ENCODE data around the gene ZNF837.

DNA sequence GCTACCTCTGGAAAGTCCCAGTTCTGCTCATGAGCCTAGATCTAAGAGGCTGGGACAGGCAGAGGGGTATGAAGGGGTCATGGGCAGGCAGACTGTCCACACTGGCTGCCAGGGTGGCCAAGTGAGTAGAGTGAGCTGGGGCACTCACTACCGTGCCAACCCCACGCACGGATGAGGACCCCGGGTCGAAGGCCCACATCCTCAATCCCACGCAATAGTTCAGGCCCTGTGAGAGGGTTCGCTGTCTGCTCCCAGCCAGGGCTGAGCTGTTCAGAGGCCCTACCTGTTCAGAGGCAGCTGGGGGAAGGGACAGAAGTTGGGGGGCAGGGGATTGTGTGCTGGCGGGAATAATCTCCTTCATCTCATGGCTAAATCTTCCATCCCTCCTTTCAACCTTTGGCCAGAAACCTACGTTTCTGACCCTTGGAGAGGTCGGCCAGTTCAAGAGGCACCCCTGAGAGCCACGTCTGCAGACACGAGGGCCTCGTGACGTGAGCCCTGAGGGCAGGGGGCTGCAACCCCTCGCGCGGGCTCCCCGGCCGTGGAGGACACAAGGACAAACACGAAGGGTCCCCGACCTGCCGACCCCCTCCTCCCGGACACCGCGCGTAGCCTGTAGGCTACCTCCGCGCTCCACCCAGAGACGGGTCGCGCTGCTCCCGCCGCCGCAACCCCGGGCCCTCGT lies 5.2 kb upstream of the ZNF837 start:
- no peak for TF ChIP-seq RFX5 (IDR thresholded peaks at IDR 0.05; ENCODE audit: low read depth, low read length)
- TF ChIP-seq, protein P1, sequence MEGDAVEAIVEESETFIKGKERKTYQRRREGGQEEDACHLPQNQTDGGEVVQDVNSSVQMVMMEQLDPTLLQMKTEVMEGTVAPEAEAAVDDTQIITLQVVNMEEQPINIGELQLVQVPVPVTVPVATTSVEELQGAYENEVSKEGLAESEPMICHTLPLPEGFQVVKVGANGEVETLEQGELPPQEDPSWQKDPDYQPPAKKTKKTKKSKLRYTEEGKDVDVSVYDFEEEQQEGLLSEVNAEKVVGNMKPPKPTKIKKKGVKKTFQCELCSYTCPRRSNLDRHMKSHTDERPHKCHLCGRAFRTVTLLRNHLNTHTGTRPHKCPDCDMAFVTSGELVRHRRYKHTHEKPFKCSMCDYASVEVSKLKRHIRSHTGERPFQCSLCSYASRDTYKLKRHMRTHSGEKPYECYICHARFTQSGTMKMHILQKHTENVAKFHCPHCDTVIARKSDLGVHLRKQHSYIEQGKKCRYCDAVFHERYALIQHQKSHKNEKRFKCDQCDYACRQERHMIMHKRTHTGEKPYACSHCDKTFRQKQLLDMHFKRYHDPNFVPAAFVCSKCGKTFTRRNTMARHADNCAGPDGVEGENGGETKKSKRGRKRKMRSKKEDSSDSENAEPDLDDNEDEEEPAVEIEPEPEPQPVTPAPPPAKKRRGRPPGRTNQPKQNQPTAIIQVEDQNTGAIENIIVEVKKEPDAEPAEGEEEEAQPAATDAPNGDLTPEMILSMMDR (conservative IDR thresholded peaks at IDR 0.05; ENCODE audit: low read depth, low read length) = no peak
- no peak for TF ChIP-seq RAD21 (IDR thresholded peaks at IDR 0.05; ENCODE audit: low read length)
- no peak for TF ChIP-seq POLR2A (IDR thresholded peaks at IDR 0.05; ENCODE audit: low read depth, low read length)
- 0 out of 2 replicates have a peak, but pooled peaks have one; percentile 1 for TF ChIP-seq MAZ (IDR thresholded peaks at IDR 0.05; ENCODE audit: borderline replicate concordance, low read depth, low read length)
- no peak for TF ChIP-seq BHLHE40 (IDR thresholded peaks at IDR 0.05; ENCODE audit: low read depth, low read length)
- TF ChIP-seq SMC3 (IDR thresholded peaks at IDR 0.05; ENCODE audit: low read depth, low read length) = no peak
- no peak for TF ChIP-seq CEBPB (IDR thresholded peaks at IDR 0.05; ENCODE audit: low read depth, low read length)
- TF ChIP-seq, protein P2, sequence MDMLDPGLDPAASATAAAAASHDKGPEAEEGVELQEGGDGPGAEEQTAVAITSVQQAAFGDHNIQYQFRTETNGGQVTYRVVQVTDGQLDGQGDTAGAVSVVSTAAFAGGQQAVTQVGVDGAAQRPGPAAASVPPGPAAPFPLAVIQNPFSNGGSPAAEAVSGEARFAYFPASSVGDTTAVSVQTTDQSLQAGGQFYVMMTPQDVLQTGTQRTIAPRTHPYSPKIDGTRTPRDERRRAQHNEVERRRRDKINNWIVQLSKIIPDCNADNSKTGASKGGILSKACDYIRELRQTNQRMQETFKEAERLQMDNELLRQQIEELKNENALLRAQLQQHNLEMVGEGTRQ (IDR thresholded peaks at IDR 0.05; ENCODE audit: low read depth, low read length) = no peak
- no peak for TF ChIP-seq CHD1 (IDR thresholded peaks at IDR 0.05; ENCODE audit: low read depth, low read length)

All from IMR-90 (cell line).